GM12878 (cell line): ENCODE results near the gene TRIM37.

Source experiments
- EZH2 ChIP-seq: IDR thresholded peaks from 2 replicates; pipeline ENCODE4 v1.6.1; 2012; ENCODE audit warnings: low read depth, mild to moderate bottlenecking, control low read depth, inconsistent platforms, low read length, borderline replicate concordance; ENCODE audit not compliant: control insufficient read depth
- MXI1 ChIP-seq: fragments of 150-350 bp; IDR thresholded peaks from 2 replicates; pipeline ENCODE4 v1.6.1; 2011; ENCODE audit warnings: low read depth, mild to moderate bottlenecking, inconsistent platforms, low read length, improper control_type of control experiment
- RBBP5 ChIP-seq: fragments of 200-600 bp; sonication (generic); conservative IDR thresholded peaks from 2 replicates; pipeline ENCODE4 v1.6.1; 2016
- TF ChIP-seq, protein P1 (sequence below): IDR thresholded peaks from 2 replicates; pipeline ENCODE4 v1.6.1; 2011; ENCODE audit warnings: mild to moderate bottlenecking, low read depth, low read length, moderate library complexity; ENCODE audit not compliant: insufficient replicate concordance

DNA sequence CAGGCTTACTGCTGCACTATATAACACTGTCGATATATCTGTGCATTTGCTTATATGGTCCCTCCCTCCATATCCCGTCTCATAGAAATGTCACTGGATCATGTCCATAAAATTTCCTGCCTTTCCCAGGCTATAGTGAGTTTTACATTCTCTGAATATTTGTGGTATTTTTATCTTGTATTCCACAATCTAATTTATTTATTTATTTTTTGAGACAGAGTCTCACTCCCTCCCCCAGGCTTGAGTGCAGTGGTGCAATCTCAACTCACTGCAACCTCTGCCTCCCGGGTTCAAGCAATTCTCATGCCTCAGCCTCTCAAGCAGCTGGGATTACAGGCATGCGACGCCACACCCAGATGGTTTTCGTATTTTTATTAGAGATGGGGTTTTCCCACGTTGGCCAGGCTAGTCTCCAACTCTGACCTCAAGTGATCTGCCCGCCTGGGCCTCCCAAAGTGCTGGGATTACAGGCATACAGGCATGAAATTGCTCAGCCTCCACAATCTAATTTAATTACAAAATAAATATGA lies 12.9 kb downstream of the TRIM37 start:
- TF ChIP-seq MXI1 = no peak
- no peak for TF ChIP-seq EZH2
- TF ChIP-seq RBBP5 = no peak
- TF ChIP-seq, protein P1, sequence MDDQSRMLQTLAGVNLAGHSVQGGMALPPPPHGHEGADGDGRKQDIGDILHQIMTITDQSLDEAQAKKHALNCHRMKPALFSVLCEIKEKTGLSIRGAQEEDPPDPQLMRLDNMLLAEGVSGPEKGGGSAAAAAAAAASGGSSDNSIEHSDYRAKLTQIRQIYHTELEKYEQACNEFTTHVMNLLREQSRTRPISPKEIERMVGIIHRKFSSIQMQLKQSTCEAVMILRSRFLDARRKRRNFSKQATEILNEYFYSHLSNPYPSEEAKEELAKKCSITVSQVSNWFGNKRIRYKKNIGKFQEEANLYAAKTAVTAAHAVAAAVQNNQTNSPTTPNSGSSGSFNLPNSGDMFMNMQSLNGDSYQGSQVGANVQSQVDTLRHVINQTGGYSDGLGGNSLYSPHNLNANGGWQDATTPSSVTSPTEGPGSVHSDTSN = no peak
